GM18858 (cell line): ENCODE measurements around the gene RAPGEF2.
"Not testable (repeated sequence)": the region's sequence is repeated elsewhere in the genome, so short reads cannot be mapped to it uniquely, and the experiment has no call there.

ENCODE experiments used
- ATAC-seq: cut with Tn5 transposase; IDR thresholded peaks from one replicate; pipeline ENCODE4 v1.9.1; 2021; ENCODE audit not compliant: unreplicated experiment

RAPGEF2 gene

DNA sequence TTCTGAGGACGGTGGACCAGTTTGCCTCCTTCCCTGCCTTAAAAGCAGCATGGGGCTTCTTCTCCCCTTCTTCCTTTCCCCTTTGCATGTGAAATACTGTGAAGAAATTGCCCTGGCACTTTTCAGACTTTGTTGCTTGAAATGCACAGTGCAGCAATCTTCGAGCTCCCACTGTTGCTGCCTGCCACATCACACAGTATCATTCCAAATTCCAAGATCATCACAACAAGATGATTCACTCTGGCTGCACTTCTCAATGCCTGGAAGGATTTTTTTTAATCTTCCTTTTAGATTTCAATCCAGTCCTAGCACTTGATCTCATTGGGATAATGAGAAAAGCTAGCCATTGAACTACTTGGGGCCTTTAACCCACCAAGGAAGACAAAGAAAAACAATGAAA, 255.3 kb downstream of the RAPGEF2 start:
- no peak for ATAC-seq

- ATAC-seq, result no peak
Observed at GRCh38 chr4:159360549-159360948, 257.7 kb downstream of the RAPGEF2 start.

GRCh38 chr4:159363361-159363760, 260.5 kb downstream of the RAPGEF2 start:
- no peak for ATAC-seq

DNA sequence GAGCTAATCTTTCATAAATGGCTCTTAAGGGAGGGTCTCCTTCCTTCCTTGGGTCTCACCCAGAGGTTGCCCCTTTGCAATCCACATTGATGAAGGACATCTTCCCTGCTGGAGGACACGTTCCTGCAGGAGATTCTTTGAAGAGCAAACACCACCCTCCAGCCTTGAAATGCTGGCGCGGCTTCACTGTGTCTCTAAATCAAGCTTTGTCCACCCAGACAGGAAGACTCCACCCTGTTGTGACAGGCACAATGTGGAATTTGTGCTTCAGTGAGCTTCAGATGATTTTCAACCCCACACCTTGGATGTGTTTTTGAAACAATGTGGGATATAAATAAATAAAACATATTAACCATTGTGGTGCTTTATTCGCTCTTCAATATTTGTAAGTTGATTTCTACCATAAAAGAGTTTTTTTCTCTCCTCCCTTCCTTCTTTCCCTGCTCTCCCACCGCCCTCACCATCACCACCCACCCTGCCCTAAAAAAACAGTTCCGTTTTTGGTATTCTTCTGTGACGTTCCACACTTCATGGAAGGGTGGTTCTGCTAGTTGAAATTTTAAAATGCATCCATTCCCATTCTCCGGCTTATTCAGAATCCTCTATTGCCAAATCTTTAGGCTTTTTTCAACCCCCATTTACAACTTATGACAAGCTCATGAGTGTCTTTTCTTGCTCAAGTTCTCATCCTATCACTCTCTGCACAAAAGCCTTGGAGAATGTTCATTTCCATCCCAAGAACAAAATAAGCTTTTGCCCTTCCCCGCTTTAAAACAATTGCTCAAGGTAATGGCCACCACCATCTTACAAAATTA, 264.3 kb downstream of the RAPGEF2 start:
- ATAC-seq, result no peak

DNA sequence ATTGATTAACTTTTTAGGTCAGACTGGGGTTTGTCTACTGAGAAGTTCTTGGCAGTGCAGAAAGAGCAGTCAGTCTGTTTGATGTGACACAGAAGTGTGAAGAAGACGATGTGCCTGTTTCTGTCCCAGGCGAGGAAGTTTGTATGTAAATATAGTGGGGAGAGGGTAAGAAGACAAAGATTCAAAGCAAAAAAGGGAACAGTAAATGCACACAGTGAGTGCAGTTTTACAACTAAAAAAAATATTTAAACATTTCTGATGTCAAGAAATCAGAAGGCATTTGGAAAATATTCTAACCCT, 264.9 kb downstream of the RAPGEF2 start:
- ATAC-seq, result peak; percentile 78

- ATAC-seq, result no peak
Observed at GRCh38 chr4:159368320-159368719, 265.4 kb downstream of the RAPGEF2 start.

DNA sequence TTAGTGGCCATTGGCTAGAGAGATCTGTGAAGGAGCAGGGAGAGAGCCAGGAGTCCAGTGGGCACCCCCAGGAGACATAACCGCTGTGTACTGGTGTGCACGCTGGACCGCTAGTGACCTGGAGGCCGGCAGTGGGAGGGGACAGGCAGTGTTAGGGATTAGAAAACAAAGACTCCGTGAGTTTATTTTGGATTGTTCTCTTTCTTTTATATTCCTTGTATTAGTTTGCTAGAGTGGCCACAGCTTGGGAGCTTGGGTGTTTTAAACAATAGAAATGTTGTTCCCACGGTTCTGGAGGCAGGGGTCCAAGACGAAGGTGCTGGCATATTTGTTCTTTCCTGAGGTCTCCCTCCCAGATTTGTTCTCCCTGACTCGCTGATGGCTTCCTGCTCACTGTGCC, 266.4 kb downstream of the RAPGEF2 start:
- ATAC-seq, result no peak

DNA sequence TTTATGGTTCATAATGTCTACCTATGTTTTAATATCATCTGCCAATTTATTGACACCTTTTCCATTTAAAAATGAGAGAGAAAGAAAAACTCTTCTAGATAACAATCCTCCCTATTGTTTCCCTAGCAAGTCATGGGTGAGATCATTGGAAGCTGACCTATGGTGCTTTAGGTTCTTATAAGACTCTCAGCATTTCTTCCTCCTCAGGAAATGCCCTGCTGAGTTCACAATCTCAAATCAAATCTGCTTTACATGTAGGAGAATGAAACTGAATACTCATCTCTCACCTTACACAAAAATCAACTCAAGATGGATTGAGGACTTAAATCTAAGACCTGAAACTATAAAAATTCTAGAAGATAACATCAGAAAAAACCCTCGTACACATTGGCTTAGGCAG, 267.4 kb downstream of the RAPGEF2 start:
- ATAC-seq, result no peak

DNA sequence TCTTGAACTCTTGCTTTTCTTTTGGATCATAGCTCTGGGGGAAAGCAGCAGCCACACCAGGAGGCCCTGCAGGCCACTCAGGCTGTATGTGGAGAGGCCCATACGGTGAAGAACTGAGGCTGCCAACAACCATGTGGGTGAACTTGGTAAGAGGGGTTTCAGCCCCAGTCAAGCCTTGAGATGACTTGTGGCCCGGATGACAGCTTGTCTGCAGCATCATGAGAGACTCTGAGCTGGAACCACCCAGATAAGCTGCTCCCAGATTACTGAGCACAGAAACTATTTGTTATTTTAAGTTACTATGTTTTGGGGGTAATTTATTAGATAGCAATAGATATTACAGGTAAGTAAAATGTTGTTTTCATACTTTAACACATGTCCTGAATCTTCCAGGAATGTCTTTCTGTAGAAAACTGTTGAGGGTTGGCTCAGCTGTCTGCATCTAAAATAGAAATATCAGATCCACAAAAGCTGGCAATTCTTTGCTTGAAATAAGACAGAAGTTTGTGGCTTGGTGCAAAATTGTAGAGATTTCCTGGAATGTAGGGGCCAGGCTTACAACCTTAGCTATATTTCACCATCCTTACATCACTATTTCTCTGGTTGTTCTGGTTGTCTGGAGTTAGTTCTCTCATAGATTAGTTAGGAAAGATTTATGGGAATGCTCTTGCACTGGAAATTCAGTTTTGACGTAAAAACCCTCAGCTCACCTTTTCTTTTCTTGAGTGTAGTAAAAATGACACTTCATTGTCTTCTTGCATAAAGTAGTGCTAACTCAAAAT, 272.1 kb downstream of the RAPGEF2 start:
- no peak for ATAC-seq

DNA sequence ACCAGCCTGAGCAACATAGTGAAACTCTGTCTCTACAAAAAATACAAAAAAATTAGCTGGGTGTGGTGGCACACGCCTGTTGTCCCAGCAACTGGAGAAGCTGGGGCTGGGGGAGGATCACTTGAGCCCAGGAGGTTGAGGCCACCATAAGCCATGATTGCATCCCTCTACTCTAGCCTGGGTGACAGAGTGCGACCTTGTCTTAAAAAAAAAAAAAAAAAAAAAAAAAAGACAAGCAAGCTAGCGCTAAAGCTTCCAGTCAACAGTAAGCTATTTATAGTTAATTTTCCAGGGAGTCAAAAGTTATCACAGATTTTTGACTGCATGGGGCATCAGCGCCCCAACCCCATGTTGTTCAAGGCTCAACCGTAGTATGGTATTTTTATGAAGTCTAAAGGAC, 273.4 kb downstream of the RAPGEF2 start:
- no peak for ATAC-seq

- no peak for ATAC-seq
Observed at GRCh38 chr4:159378056-159378616, 275.3 kb downstream of the RAPGEF2 start.

DNA sequence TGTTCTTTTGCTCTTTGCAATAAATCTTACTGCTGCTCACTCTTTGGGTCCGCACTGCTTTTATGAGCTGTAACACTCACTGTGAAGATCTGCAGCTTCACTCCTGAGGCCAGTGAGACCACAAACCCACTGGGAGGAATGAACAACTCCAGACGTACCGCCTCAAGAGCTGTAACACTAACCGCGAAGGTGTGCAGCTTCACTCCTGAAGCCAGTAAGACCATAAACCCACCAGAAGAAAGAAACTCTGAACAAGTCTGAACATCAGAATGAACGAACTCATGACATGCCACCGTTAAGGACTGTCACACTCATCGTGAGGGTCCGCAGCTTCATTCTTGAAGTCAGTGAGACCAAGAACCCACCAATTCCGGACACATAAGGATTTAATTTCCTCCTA, 276.2 kb downstream of the RAPGEF2 start:
- not testable (repeated sequence) for ATAC-seq

- no peak for ATAC-seq
Observed at GRCh38 chr4:159379836-159380235, 277.0 kb downstream of the RAPGEF2 start.

- ATAC-seq, result no peak
Observed at GRCh38 chr4:159382856-159383561, 280.1 kb downstream of the RAPGEF2 start.

DNA sequence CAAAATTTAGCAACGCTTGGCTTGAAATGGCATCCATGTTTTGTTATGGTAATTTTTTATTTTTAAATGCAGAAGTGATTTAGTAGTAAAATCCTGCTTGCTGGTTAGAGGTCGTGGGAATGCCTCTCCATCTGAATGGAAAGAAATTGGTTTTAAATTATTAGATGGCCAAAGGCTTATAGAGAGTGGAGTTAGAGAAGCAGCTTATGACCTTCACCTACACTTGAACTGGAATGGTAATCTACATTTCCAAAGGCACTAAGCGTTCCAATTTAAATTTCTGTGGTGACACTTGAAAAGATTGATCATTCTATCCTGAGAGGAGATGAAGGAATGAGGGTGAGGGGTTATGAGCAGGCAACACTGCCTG, 280.7 kb downstream of the RAPGEF2 start:
- no peak for ATAC-seq

GRCh38 chr4:159384017-159384416, 281.1 kb downstream of the RAPGEF2 start:
- no peak for ATAC-seq

- ATAC-seq, result no peak
Observed at GRCh38 chr4:159384632-159385031, 281.8 kb downstream of the RAPGEF2 start.

GRCh38 chr4:159386620-159387019, 283.7 kb downstream of the RAPGEF2 start:
- ATAC-seq, result no peak

DNA sequence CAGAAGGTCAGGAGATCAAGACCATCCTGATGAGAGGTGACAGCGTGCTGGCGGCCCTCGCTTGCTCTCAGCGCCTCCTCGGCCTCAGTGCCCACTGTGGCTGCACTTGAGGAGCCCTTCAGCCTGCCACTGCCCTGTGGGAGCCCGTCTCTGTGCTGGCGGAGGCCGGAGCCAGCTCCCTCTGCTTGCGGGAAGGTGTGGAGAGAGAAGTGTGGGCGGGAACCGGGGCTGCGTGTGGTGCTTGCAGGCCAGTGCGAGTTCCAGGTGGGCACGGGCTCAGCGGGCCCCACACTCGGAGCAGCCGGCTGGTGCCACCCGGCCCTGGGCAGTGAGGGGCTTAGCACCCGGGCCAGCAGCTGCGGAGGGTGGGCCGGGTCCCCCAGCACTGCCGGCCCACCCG, 286.9 kb downstream of the RAPGEF2 start:
- no peak for ATAC-seq

GRCh38 chr4:159390648-159391047, 287.8 kb downstream of the RAPGEF2 start:
- ATAC-seq, result no peak

DNA sequence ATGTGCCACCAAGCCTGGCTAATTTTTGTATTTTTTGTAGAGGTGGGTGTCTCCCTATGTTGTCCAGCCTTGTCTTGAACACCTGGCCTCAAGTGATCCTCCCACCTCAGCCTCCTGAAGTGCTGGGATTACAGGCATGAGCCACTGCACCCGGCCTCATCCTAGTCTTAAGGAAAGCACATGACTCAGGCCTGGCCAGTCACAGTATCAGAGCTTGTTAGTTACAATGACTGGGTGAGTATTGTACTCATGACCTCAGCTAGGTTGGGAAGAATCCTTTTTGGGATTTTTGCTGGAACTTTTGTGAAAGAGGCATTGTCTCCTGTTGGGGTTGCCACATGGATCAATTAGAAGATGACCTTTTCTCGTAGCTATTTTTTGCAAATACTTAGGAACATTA, 292.8 kb downstream of the RAPGEF2 start:
- ATAC-seq, result no peak

DNA sequence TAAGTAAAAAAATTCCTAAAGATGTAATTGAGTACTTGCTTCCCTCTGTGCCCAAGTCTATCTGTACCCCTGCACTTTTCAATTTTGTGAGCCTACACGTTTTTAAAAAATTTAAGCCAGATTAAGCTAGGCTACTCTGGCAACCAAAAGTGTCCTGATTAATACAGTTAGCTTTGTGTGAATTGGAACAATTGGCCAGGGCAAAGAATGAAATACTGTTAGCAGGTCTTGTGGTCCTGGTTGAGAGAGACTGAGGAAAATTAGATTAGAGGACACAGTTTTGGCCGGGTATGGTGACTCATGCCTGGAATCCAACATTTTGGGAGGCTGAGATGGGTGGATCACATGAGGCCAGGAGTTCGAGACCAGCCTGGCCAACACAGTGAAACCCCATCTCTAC, 293.3 kb downstream of the RAPGEF2 start:
- ATAC-seq, result no peak
